ENCODE measurements around the gene SPEM1.

SPEM1 gene

DNA sequence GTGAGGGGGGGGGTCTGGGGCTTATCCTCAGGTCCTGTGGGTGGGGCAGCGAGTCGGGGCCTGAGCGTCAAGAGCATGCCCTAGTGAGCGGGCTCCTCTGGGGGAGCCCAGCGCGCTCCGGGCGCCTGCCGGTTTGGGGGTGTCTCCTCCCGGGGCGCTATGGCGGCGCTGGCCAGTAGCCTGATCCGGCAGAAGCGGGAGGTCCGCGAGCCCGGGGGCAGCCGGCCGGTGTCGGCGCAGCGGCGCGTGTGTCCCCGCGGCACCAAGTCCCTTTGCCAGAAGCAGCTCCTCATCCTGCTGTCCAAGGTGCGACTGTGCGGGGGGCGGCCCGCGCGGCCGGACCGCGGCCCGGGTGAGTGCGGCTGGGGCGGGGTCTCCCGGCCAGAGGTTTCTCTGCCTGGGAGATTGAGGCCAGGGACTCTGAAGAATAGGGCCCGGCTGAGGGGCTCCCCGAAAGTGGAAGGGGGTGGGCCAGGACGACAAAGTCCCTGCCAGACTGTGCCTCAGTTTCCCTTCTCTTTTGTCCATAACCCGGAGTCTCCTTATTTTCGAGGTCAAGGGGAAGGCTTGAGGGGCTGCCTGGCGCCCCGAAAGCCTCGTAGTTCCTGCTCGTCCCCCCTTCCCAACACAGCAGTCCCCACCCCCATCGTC is 19.5 kb downstream of the SPEM1 start, which contains the start of gene FGF11:
Gene FGF11, plus strand, starts transcription at position 51 of the 651 bp plus-strand sequence. Its CDS starts 109 bp downstream, at position 160.
- in situ Hi-C loops (cut with MboI; ENCODE audit: low sequenced_read_pairs), result no loop called here

DNA sequence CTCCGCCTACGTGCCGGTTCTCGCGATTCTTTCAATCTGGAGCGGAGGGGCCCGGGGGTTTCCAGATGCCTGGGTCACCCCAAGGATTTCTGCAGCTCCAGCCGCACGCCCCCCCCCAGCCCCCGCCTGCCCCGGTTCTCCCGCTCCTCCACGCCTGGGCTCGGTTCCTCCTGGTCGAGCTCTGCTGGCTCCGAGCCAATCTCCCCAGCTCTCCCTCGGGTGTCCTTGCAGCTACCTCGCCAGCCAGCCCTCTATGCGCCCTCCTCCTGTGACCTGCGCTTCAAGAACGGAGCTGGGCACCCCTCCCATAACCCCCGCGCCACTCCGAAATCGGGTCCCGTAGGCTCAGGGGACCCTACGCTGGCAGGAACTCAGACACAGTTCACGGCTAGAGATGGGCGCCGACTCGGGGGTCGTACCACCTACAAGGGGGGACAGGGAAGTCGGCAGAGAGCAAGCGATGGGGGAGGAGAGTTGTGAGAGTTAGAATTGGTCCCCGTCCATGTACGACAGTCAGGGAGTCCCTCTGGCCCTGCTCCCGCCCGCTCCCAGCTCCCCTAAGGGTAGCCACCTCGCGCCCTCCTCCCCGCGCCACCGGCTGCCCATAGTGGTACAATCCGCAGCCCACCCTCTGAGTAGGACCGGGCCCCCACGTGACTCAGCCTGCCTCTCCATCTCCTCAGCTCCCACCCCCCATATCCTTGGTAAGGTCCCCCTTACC is 20.1 kb downstream of the SPEM1 start:
- in situ Hi-C loops (cut with MboI; ENCODE audit: low sequenced_read_pairs), result no loop called here

DNA sequence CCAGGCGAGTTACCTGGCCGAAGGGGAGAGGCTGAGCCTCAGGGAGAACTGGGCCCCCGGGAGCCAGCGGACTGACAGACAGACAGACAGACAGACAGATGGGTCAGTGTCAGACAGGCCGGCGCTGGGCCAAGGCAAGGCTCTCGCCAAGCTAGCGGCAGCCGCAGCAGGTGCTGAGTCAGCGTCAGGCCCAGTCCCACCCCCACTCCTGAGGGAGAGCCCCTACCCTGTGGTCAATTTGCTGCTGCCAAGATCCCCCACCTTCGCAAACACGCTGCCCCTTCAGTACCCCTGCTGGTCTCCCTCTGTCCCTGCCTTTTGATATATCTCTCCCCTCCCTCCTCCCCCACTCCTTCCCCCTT is 20.7 kb downstream of the SPEM1 start:
- in situ Hi-C loops (cut with MboI; ENCODE audit: low sequenced_read_pairs), result no loop called here

DNA sequence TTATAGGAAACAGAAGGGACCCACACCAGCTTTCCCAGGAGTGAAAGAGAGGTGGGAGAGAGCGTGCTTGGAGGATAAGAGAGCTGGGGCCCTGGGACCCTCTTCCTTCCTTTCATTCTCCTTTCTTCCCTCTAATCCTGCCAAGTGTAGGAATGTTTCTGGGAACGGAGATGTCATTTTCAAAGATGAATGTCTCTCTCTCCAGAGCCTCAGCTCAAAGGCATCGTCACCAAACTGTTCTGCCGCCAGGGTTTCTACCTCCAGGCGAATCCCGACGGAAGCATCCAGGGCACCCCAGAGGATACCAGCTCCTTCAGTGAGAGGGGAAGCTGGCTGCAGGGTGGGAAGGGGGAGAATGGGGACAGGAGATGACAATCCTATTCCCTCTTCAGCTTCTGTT is 21.1 kb downstream of the SPEM1 start:
- in situ Hi-C loops (cut with MboI; ENCODE audit: low sequenced_read_pairs), result no loop called here

DNA sequence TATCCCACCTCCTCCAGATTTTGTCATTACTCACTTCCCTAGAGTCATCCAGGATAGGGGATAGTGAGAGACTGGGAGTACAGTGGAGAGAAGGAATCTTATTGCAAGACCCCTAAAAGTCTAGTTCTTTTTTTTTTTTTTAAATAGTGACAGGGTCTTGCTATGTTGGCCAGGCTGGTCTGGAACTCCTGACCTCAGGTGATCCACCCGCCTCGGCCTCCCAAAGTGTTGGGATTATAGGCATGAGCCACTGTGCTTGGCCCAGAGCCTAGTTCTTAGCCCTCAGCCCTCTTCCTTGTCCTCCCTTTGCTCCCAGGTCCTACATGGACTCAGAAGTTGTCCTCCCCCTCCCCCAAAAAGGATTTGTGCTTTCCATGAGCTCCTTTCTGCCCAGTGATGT is 22.0 kb downstream of the SPEM1 start:
- in situ Hi-C loops (cut with MboI; ENCODE audit: low sequenced_read_pairs), result no loop called here

DNA sequence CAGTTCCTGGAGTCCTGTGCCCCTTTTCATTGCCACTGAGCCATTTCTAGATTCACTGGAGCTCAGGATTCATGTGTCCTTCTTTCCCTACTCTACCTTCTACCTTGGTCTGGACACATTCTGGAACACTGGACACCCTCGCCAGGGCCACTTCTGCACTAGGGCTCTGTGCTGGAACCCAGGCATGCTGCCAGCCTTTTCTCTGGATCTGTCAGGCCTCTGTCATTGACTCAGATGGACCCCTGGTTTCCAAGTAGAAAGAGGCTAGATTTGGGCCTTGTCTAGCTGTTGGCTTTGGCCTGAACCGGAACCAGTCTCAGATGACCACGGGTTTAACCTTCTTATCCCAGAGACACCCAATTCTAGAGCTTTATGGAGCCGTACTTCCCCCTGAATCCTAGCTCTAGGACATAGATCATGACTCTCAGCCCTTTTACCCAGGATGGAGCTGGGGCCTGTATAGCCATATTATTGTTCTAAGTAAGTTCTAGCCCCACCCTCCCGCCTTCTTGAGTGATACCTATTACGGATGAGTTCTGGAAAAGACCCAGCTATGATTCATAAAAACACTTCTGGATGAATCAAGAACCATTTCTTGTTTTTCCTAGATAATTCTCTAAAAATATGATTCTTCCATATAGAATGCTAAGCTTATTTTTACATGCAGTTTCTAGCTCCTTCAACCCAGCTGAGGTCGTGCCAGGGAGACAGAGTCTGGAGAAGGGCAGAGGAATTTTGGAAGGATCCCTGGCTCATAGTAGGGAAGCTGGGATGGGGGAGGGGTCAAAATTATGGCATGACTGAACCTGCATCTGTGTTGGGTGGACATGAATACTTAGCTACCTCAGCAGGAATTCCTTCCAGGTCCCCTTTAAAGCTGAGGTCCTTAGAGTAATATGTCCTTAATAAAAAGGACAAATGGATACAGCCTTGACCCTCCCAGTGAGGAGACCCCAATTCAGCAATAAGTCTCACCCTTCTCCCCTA is 23.7 kb downstream of the SPEM1 start:
- in situ Hi-C loops (cut with MboI; ENCODE audit: low sequenced_read_pairs), result no loop called here

DNA sequence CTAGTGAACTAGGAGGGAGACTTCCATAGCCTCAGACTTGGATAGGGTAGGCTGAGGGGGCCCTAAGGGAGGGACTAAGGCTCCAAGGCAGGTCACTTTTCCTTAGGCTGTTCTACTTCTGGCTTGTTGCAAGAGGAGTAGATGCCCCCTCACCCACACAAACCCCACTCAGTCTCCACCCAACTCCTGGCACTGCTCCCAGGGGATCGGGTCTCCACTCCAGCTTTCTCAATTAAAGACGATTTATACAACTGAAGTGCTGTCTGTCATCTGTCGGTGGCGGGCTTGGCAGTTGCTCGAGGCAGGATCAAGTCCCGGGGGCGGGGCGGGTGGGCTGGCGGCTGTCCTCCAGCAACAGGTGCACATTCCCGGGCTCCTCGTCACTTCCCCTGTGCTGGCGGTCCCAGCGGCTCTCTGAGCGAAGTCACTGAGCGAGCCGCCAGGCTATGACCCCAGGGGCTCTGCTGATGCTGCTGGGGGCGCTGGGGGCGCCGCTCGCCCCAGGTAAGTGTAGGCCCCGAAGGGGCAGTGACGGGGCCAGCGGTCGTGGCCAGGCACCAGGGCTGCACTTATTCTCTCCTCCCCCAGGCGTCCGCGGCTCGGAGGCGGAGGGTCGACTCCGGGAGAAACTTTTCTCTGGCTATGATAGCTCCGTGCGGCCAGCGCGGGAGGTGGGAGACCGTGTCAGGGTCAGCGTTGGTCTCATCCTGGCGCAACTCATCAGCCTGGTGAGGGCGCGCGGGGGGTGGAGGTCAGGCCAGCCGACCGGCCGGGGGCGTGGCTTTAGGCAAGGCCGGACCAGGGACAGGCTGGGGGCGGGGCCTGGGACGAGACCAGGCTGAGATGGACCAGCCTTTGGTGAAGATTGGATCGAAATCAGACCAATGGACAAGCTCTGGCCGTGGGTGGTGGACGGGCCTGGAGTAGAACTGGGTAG is 24.8 kb downstream of the SPEM1 start, which contains the start of gene CHRNB1:
Gene CHRNB1, plus strand, starts transcription at position 380 of the 937 bp plus-strand sequence. Its CDS starts 67 bp downstream, at position 447.
- in situ Hi-C loops (cut with MboI; ENCODE audit: low sequenced_read_pairs), result no loop called here

DNA sequence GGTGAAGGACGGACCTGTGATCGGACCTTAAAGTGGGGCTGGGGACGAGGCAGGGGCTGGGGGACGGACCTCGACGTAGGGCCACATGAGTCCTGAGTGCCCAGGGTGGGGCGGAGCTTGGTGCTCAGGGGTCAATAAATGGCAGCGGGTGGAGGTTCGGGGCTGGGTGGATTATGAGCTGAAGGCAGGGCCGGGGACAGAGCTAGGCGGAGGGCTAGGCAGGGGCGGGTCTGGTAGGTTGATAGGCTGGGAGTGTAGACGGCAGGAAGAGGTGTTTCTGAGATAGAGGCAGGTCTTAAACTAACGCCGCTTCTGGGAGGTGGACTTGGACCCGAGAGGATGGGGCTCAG is 25.5 kb downstream of the SPEM1 start:
- in situ Hi-C loops (cut with MboI; ENCODE audit: low sequenced_read_pairs), result no loop called here

DNA sequence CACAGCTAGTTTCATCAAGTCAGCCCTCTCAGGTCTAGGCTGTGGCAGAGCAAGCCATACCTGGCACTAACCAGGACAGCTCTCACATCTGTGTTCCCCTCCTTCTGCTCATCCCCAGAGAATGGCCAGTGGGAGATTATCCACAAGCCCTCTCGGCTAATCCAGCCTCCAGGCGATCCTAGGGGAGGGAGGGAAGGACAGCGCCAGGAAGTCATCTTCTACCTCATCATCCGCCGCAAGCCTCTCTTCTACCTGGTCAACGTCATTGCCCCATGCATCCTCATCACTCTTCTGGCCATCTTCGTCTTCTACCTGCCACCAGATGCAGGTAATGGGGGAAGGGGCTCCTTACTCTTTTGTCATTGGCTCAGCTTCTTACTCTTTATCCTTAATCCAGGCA is 28.3 kb downstream of the SPEM1 start:
- in situ Hi-C loops (cut with MboI; ENCODE audit: low sequenced_read_pairs), result no loop called here

DNA sequence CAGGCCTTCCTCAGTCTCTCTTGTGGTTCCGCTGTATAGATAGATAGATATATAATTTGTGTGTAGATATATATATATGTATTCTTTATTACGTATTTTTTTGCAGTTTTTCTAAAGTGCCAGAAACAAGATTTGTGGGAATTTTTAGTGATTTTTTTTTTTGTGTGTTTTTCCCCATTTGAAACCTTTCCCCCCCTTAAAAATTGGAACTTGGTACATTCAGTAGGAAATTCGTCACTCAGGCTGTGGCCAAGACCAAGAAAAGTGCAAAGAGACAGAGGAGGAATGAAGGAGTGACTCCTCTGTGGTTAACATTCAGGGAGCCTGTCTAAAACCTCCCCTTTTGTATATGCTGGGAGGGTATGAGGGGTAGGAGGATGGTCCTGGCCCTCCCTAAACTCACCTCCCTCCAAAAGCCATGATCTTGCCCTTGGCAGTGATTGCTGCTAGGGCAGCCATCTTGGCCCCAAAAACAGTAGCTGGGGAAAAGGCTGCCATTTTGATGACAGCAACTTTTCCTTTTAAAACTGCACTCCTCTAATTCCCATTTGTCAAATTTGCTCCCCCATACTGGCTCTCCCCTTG is 39.9 kb downstream of the SPEM1 start:
- in situ Hi-C loops (cut with MboI; ENCODE audit: low sequenced_read_pairs), result no loop called here

DNA sequence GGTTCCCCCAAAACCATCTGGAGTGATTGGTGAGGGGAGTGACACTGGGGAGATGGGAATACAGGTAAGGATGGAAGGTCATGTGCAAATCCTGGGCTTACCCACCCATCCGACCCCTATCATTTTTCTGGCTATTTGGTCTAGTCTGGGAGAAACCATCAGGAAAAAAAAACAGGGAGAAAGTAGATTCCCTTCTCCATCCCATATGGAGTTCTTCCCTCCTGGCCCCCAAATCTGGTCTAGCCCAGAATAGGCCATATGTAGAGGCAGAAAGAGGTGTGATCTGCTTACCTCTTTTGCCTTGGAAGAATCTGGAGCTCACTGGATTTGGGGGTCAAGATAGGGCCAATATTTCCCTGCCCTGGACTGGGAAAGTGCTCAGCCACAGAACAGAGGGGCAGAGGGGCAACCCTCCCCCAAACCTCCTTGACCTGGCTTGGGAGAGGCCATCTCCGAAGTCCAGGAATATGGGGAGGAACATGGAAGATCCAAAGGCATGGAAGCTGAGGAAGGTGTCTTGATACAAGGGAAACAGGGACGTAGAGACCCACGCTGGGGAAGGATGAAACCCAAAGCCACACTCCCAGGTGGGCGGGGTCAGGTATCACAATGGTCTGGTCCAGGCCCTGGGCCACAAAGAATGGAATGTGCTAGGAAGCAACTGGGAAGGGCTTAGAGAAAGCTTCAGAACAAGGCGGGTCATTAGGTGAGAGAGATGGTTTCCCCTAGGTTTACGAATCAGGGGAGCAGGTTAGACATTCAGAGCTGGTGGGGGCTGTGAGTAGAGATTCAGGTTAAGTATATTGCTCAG is 40.9 kb downstream of the SPEM1 start:
- in situ Hi-C loops (cut with MboI; ENCODE audit: low sequenced_read_pairs), result no loop called here

DNA sequence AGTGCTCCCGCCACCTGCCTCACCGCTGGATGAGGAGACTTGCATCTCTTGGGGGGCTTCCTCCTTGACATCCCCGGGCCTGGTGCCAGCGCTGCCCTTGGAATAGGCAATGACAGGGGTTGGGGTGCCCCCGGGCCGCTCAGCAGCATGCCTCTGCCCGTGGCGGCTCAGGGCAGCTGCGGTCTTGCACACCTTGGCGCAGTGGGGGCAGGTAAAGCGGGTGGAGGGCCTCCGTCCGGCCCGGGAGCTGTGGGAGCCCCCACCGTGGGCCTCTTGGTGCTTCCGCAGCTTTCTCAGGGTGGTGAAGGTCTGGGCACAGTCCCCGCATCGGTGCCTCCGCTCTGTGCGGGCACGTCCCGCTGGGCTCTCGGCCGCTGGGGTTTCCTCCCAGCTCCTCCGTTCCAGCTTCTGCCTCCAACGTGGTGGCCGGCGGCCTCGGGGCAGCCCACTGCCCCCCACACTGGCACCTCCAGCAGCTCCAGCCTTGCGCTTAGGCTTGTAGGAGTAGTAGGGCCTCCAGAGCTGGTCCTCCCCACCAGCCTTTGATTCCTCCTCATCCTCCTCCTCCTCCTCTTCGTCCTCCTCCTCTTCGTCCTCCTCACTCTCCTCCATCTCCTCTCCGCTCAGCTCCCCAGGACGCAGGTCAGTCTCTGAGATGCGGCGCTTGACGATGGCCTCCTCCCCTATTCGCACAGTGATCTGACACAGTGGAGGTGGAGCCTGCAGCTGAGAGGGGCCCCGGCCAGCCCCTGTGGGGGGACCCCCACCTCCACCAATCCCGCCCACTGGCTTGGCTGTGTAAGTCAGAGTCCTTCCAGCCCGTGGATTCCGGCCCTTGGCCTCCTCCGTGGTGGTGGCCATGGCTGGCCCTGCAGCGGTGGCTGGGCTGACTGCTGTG is 42.6 kb downstream of the SPEM1 start:
- in situ Hi-C loops (cut with MboI; ENCODE audit: low sequenced_read_pairs), result no loop called here

DNA sequence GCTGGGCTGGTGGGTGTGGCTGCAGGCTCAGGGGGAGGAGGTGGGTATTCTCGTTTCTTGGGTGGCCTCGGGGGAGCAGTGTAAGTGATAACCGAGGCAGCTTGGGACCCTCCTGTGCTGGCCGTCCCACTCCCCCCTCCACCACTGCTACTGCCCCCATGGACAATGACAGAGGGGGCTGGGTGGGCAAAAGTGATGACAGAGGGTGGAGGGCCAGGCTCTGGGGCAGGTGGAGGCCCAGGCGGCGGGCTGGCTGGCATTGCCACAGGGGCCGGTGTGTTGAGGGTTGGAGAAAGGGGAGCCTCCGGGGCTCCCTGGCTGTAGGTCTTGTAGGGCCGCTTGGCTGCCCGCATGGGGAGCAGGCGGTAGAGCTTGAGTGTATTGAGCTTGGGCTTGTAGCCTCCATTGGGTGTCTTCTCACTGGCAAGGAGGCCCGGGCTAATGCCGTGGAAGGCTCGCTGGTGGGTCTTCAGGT is 43.3 kb downstream of the SPEM1 start:
- in situ Hi-C loops (cut with MboI; ENCODE audit: low sequenced_read_pairs), result no loop called here

DNA sequence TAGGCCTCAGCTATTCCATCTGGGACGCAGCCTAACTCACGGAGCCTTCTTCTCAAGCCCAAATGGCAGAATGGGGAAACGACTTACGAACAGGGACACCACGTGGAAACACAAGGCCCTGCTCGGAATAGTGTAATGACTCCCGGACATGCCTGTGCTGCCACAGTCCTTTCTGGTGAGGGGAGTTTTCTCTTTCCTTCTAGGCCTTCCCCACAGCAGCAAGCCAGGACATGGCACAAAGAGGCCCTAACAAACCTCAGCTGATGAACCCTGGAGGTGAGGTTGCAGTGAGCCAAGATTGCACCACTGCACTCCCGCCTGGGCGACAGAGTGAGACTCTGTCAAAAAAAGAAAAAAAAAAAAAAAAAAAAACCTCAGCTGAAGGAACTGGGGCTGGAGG is 44.0 kb downstream of the SPEM1 start:
- in situ Hi-C loops (cut with MboI; ENCODE audit: low sequenced_read_pairs), result no loop called here

DNA sequence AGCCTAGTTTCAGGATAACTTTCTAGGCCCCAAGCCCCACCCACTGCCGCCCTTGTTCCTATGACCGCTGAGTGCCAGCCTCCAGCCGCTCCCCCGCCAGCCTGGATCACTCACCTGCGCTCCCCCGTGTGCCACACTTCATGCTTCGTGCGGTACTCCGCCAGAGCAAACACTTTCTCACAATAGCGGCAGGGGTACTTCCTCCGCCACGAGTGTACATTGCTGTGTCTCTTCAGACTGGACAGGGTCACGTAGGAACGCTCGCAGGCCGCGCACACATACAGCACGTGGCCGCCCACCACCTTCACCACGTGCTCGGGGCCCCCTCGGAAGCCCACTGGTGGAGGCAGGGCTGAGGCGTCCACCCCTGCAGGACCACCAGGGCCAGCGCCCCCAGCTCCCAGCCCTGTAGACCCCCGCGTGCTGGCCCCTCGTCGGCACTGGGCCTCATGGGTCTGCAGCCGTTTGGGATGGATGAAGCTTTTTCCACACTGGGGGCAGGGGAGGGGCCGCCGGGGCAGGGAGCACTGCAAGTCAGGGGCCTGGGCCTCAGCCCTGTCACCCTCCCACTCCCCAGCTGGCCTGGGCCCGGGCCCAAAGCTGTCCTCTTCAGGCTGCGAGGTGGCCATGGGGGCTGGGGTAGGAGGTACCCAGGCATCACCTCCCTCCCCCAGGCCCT is 45.6 kb downstream of the SPEM1 start:
- in situ Hi-C loops (cut with MboI; ENCODE audit: low sequenced_read_pairs), result no loop called here

DNA sequence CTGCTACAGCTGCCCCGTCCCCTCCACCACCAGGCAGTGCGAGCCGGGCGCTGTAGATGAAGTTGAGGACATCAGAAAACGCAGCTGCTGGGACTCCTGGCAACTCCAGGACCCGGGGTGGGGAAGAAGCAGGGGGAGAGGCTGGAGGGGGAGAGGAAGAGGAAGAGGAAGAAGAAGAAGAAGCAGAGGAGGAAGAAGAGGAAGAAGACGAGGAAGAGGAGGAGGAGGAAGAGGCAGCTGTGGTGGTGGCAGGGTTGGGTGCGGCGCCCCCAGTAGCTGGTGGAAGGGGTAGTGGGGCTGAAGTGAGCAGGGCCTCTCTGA is 46.2 kb downstream of the SPEM1 start:
- in situ Hi-C loops (cut with MboI; ENCODE audit: low sequenced_read_pairs), result no loop called here

DNA sequence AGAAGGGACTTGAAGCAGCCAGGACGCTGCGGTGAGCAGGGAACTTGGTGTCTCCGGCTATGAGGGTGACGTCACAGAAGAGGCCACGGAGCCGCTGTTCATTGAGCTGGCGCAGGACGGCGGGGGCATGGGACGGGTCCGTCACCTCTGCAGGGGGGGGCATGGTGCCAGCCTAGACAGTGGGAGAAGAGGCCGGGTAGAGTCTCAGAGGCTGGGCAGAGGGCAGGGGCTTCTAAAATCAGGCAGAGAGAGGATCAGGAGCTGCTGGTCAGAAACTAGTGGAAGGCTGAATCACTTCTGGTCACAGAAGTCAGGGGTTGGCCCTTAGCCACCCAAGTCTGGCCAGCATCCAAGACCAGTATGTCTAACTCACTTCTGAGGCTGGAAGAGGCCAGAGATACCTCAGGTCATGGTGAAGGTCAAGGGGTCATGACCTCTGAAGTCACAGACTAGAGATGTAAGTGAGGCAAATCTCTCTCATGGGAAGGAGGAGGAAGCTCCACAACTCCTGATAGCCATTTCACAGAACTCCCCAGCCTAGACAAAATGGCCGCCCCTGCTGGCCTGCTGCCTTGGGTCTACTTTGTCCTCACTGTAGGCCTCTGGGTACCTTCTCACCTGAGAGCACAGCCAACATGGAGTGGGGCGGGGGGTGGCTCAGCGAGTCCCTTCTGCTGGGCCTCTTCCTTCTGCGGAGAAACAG is 46.7 kb downstream of the SPEM1 start:
- in situ Hi-C loops (cut with MboI; ENCODE audit: low sequenced_read_pairs), result no loop called here

All from HL-60/S4 treated with retinoic acid at 250 ng/mL for 4 days and 3 days (cell line).